HepG2 (cell line): Measurements from ENCODE around the gene NT5C3B. TPM values are rescaled to one million over a fixed set of nuclear protein-coding genes. Genes with fewer than 3 reads are reported as not detected.

Experiments used
- E2F5 ChIP-seq: sonication (generic); formaldehyde crosslinking; conservative IDR thresholded peaks from 2 replicates; pipeline ENCODE4 v1.4.0; 2020; ENCODE audit warnings: missing genetic modification reagents
- EHMT2 ChIP-seq: fragments of 200-600 bp; sonication (generic); IDR thresholded peaks from 2 replicates; pipeline ENCODE4 v1.7.0; 2017; ENCODE audit warnings: antibody characterized with exemption, low read depth, low read length, borderline replicate concordance
- ESRRA ChIP-seq: sonication (generic); formaldehyde crosslinking; IDR thresholded peaks from 2 replicates; pipeline ENCODE4 v1.5.1; 2020; ENCODE audit warnings: mild to moderate bottlenecking, low read depth, missing genetic modification reagents
- GATAD2A ChIP-seq: IDR thresholded peaks from 2 replicates; pipeline ENCODE4 v1.6.1; 2016
- HES4 ChIP-seq: sonication (generic); formaldehyde crosslinking; IDR thresholded peaks from 2 replicates; pipeline ENCODE4 v1.9.0; 2021; ENCODE audit warnings: mild to moderate bottlenecking, missing genetic modification reagents, borderline replicate concordance
- HOXA7 ChIP-seq: sonication (generic); formaldehyde crosslinking; IDR thresholded peaks from 2 replicates; pipeline ENCODE4 v1.8.1; 2022; ENCODE audit warnings: mild to moderate bottlenecking, missing genetic modification reagents, moderate library complexity
- IRF2 ChIP-seq: IDR thresholded peaks from 2 replicates; pipeline ENCODE4 v1.6.1; 2018; ENCODE audit warnings: missing genetic modification reagents, missing compliant biosample characterization
- MEIS1 ChIP-seq: sonication (generic); formaldehyde crosslinking; IDR thresholded peaks from 2 replicates; pipeline ENCODE4 v1.9.0; 2021; ENCODE audit warnings: mild to moderate bottlenecking, missing genetic modification reagents, moderate library complexity, borderline replicate concordance
- MTA1 ChIP-seq: sonication (generic); formaldehyde crosslinking; IDR thresholded peaks from 2 replicates; pipeline ENCODE4 v1.4.0; 2020; ENCODE audit warnings: missing genetic modification reagents, mild to moderate bottlenecking, borderline replicate concordance
- MYNN ChIP-seq: sonication (generic); formaldehyde crosslinking; IDR thresholded peaks from 2 replicates; pipeline ENCODE4 v1.4.0; 2020; ENCODE audit warnings: mild to moderate bottlenecking, low read depth, missing genetic modification reagents
- PTBP1 ChIP-seq: fragments of 200-400 bp; formaldehyde crosslinking; IDR thresholded peaks from 2 replicates; pipeline ENCODE4 v1.6.1; 2018; ENCODE audit warnings: low read length, low read depth; ENCODE audit not compliant: poor library complexity, severe bottlenecking
- RXRB ChIP-seq: IDR thresholded peaks from 2 replicates; pipeline ENCODE4 v1.6.1; 2016; ENCODE audit warnings: borderline replicate concordance, missing genetic modification reagents, missing compliant biosample characterization
- THAP9 ChIP-seq: sonication (generic); formaldehyde crosslinking; IDR thresholded peaks from 2 replicates; pipeline ENCODE4; 2020; ENCODE audit warnings: missing genetic modification reagents, mild to moderate bottlenecking, borderline replicate concordance
- ZBTB10 ChIP-seq: sonication (generic); formaldehyde crosslinking; IDR thresholded peaks from 2 replicates; pipeline ENCODE4 v1.4.0; 2020; ENCODE audit warnings: missing genetic modification reagents, borderline replicate concordance
- ZMAT3 ChIP-seq: sonication (generic); formaldehyde crosslinking; conservative IDR thresholded peaks from 2 replicates; pipeline ENCODE4 v1.7.0; 2021; ENCODE audit warnings: missing genetic modification reagents
- ZNF101 ChIP-seq: sonication (generic); formaldehyde crosslinking; IDR thresholded peaks from 2 replicates; pipeline ENCODE4 v1.4.0; 2020; ENCODE audit warnings: mild to moderate bottlenecking, low read depth, missing genetic modification reagents, borderline replicate concordance
- ZNF44 ChIP-seq: sonication (generic); formaldehyde crosslinking; IDR thresholded peaks from 2 replicates; pipeline ENCODE4 v1.5.1; 2020; ENCODE audit warnings: mild to moderate bottlenecking, missing genetic modification reagents
- ZNF556 ChIP-seq: sonication (generic); formaldehyde crosslinking; IDR thresholded peaks from 2 replicates; pipeline ENCODE4 v1.4.0; 2020; ENCODE audit warnings: mild to moderate bottlenecking, missing genetic modification reagents, borderline replicate concordance
- ZNF781 ChIP-seq: sonication (generic); formaldehyde crosslinking; IDR thresholded peaks from 2 replicates; pipeline ENCODE4 v1.5.1; 2020; ENCODE audit warnings: borderline replicate concordance, mild to moderate bottlenecking, missing genetic modification reagents; ENCODE audit errors: not compliant biosample characterization
- polyA plus RNA-seq, 8 experiments: library from polyadenylated mRNA; depleted of rRNA in 3 of 8; stranded (reverse) in 7 of 8; unstranded in 1 of 8; fragments of >200 nt; fragmentation: Illumina TruSeq in 4 of 8; extraction: Trizol in 4 of 8; gene quantifications; 2 replicates each; pipeline versions ENCODE4 v1.2.1 to v1.2.3, GENCODE V29; 2011 to 2016; ENCODE audit warnings: low read depth in 4 of 8, missing spikeins in 1 of 8, mixed read lengths in 1 of 8; ENCODE audit not compliant: insufficient read depth in 1 of 8
- total RNA-seq, 5 experiments: library from RNA; depleted of rRNA; stranded (reverse); fragments of >200 nt; fragmentation: Illumina TruSeq; extraction: Trizol; gene quantifications; 2 replicates each; pipeline ENCODE4 v1.2.3, GENCODE V29; 2016; ENCODE audit warnings: low read depth in 1 of 5
- TF ChIP-seq, protein P1 (sequence below): sonication (generic); formaldehyde crosslinking; IDR thresholded peaks from 2 replicates; pipeline ENCODE4 v1.4.0; 2020; ENCODE audit warnings: mild to moderate bottlenecking, missing genetic modification reagents
- TF ChIP-seq, protein P2 (sequence below): sonication (generic); formaldehyde crosslinking; IDR thresholded peaks from 2 replicates; pipeline ENCODE4 v1.4.0; 2020; ENCODE audit warnings: low read depth, mild to moderate bottlenecking, missing genetic modification reagents

The NT5C3B gene
- total and polyA plus RNA-seq, 2 of the 13 experiments (the other 11 are each of a cell fraction or from before 2014, with no cell fraction given), result 104 to 126 TPM

DNA sequence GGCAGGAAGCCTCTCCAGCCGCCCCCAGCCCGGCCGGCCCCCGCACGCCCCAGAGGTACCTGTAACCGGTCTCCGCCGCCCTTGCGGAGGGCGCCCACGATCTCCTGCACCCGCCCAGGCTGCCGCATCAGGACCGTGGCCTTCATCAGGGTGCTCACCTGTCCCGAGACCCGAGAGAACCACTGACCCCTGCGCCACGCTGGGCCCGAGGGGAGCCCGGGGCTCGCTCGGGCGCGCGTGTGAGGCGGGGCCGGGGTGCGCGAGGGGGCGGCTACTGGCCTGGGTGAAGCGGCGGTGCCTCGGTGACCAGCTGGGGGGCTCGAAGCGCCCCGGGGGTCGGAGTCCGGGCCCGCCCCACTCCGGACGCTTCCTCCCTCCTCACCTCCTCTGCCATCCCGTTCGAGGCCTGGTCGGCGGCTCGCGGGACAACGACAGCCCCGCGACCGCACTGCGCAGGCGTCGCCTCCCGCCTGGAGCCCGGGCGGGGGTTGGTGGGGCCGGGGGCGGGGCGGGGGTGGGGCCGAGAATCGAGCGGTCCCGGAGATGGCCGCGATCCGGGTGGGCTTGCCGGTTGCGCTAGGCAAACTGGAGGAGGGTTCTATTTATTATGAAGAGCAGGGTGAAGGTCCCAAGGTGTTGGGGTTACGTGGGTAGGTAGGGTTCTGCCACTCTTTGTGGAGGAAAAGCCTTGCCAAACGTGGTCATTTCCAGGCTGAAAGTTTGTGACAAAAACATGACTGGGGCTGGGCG lies at the start of gene NT5C3B (continued):
- TF ChIP-seq, protein P1, sequence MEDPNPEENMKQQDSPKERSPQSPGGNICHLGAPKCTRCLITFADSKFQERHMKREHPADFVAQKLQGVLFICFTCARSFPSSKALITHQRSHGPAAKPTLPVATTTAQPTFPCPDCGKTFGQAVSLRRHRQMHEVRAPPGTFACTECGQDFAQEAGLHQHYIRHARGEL, result no peak
- TF ChIP-seq E2F5 (CRISPR knock-in tag) (peak; percentile 26; the same call in 1 of the 2 replicates), ZMAT3 (CRISPR knock-in tag) (no peak), HES4 (CRISPR knock-in tag) (no peak; the same call in 1 of the 2 replicates), ZNF44 (CRISPR knock-in tag) (no peak), PTBP1 (no peak), ESRRA (peak; percentile 46; the same call in 1 of the 2 replicates), ZBTB10 (CRISPR knock-in tag) (0 out of 2 replicates have a peak, but pooled peaks have one; percentile 31), THAP9 (CRISPR knock-in tag) (no peak), GATAD2A (CRISPR knock-in tag) (no peak), EHMT2 (no peak), ZNF556 (CRISPR knock-in tag) (no peak; the same call in 1 of the 2 replicates), RXRB (no peak; the same call in 1 of the 2 replicates), HOXA7 (CRISPR knock-in tag) (no peak), IRF2 (CRISPR knock-in tag) (no peak), ZNF101 (CRISPR knock-in tag) (no peak), MTA1 (CRISPR knock-in tag) (no peak; the same call in 1 of the 2 replicates), ZNF781 (no peak), MEIS1 (CRISPR knock-in tag) (peak; percentile 59; the same call in 1 of the 2 replicates), MYNN (no peak)
- TF ChIP-seq, protein P2, sequence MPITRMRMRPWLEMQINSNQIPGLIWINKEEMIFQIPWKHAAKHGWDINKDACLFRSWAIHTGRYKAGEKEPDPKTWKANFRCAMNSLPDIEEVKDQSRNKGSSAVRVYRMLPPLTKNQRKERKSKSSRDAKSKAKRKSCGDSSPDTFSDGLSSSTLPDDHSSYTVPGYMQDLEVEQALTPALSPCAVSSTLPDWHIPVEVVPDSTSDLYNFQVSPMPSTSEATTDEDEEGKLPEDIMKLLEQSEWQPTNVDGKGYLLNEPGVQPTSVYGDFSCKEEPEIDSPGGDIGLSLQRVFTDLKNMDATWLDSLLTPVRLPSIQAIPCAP (CRISPR knock-in tag), result no peak
